Osteoblast (primary cell): ENCODE results near the gene MARS1. TPM values are rescaled to one million over a fixed set of nuclear protein-coding genes. Genes with fewer than 3 reads are reported as not detected.
"Not testable (repeated sequence)": the region's sequence is repeated elsewhere in the genome, so short reads cannot be mapped to it uniquely, and the experiment has no call there.

Experiments used
- DNase-seq: peaks from one replicate; pipeline ENCODE4 v3.0.0; 2011; ENCODE audit warnings: low spot score, mixed read lengths; ENCODE audit not compliant: insufficient read length; ENCODE audit errors: missing footprints
- H2AFZ ChIP-seq: 2 replicates; pipeline ENCODE4 v1.6.0; 2011; ENCODE audit warnings: mild to moderate bottlenecking, low read length
- H3K27ac ChIP-seq: 2 replicates; pipeline ENCODE4 v1.5.1; 2011; ENCODE audit warnings: mild to moderate bottlenecking, low read depth, low read length, moderate library complexity
- H3K27me3 ChIP-seq: 2 replicates; pipeline ENCODE4 v1.6.0; 2012; ENCODE audit warnings: mild to moderate bottlenecking, control low read depth, inconsistent platforms, low read length, moderate library complexity; ENCODE audit not compliant: insufficient read depth
- H3K36me3 ChIP-seq: 2 replicates; pipeline ENCODE4 v1.5.1; 2011; ENCODE audit warnings: mild to moderate bottlenecking, low read length, control low read depth, moderate library complexity; ENCODE audit not compliant: insufficient read depth
- H3K4me1 ChIP-seq: 2 replicates; pipeline ENCODE4 v1.5.1; 2011; ENCODE audit warnings: mild to moderate bottlenecking, low read length, control low read depth, moderate library complexity; ENCODE audit not compliant: insufficient read depth
- H3K4me2 ChIP-seq: 2 replicates; pipeline ENCODE4 v1.6.0; 2011; ENCODE audit warnings: mild to moderate bottlenecking, low read length; ENCODE audit not compliant: insufficient read depth
- H3K4me3 ChIP-seq: fragments of 200-600 bp; sonication (generic); 3 replicates; pipeline ENCODE4 v1.5.1; 2012; ENCODE audit warnings: mild to moderate bottlenecking, low read length, inconsistent platforms; ENCODE audit not compliant: insufficient read depth
- H3K79me2 ChIP-seq: 2 replicates; pipeline ENCODE4 v1.6.0; 2012; ENCODE audit warnings: mild to moderate bottlenecking, low read length, control low read depth, inconsistent platforms; ENCODE audit not compliant: insufficient read depth
- H3K9me3 ChIP-seq: 2 replicates; pipeline ENCODE4 v1.5.1; 2011; ENCODE audit warnings: low read depth, low read length, control low read depth
- H4K20me1 ChIP-seq: 2 replicates; pipeline ENCODE4 v1.6.0; 2012; ENCODE audit warnings: mild to moderate bottlenecking, low read length, control low read depth; ENCODE audit not compliant: insufficient read depth
- total RNA-seq: library from RNA; depleted of rRNA; stranded (reverse); fragments of >200 nt; gene quantifications from 2 replicates; pipeline ENCODE4 v1.2.3, GENCODE V29; 2012
- TF ChIP-seq, protein P1 (sequence below): IDR thresholded peaks from 2 replicates; pipeline ENCODE4 v1.5.1; 2011; ENCODE audit warnings: mild to moderate bottlenecking, low read depth, low read length, moderate library complexity; ENCODE audit errors: extremely low read depth

MARS1 gene
- total RNA-seq, 1 donor = 187 TPM

- peaks cover 9% of the 10 kb centered on the region for H3K4me1 ChIP-seq
- H2AFZ ChIP-seq = no peak overlapping the region
- H3K9me3 ChIP-seq = no peaks in the 10 kb centered on the region
- H3K36me3 ChIP-seq = peaks cover 37% of the 10 kb centered on the region
- H4K20me1 ChIP-seq = peaks cover 12% of the 10 kb centered on the region
- no peak overlapping the region for H3K4me2 ChIP-seq
- TF ChIP-seq, protein P1, sequence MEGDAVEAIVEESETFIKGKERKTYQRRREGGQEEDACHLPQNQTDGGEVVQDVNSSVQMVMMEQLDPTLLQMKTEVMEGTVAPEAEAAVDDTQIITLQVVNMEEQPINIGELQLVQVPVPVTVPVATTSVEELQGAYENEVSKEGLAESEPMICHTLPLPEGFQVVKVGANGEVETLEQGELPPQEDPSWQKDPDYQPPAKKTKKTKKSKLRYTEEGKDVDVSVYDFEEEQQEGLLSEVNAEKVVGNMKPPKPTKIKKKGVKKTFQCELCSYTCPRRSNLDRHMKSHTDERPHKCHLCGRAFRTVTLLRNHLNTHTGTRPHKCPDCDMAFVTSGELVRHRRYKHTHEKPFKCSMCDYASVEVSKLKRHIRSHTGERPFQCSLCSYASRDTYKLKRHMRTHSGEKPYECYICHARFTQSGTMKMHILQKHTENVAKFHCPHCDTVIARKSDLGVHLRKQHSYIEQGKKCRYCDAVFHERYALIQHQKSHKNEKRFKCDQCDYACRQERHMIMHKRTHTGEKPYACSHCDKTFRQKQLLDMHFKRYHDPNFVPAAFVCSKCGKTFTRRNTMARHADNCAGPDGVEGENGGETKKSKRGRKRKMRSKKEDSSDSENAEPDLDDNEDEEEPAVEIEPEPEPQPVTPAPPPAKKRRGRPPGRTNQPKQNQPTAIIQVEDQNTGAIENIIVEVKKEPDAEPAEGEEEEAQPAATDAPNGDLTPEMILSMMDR = peak; percentile 14
- no peak for DNase-seq
- peaks cover 42% of the 10 kb centered on the region for H3K79me2 ChIP-seq
- H3K27me3 ChIP-seq = no peaks in the 10 kb centered on the region
- no peak overlapping the region for H3K4me3 ChIP-seq
- no peak overlapping the region for H3K27ac ChIP-seq
Measured at GRCh38 chr12:57491393-57492280, 3.8 kb downstream of the MARS1 start.

- H3K4me1 ChIP-seq, DNase-seq, H2AFZ ChIP-seq, H3K27me3 ChIP-seq, H4K20me1 ChIP-seq, H3K9me3 ChIP-seq, H3K4me3 ChIP-seq, H3K27ac ChIP-seq, H3K4me2 ChIP-seq: not testable (repeated sequence)
- H3K36me3 ChIP-seq = peaks cover 51% of the 10 kb centered on the region
- peaks cover 18% of the 10 kb centered on the region for H3K79me2 ChIP-seq
Measured at GRCh38 chr12:57495051-57495701, 7.3 kb downstream of the MARS1 start.

GRCh38 chr12:57496822-57497221, 9.0 kb downstream of the MARS1 start:
- Histone ChIP-seq H2AFZ (no peak overlapping the region), H3K4me2 (no peak overlapping the region), H3K27me3 (no peaks in the 10 kb centered on the region), H3K79me2 (peaks cover 6% of the 10 kb centered on the region), H3K4me1 (no peaks in the 10 kb centered on the region), H4K20me1 (peaks cover 5% of the 10 kb centered on the region), H3K4me3 (no peak overlapping the region), H3K36me3 (peaks cover 49% of the 10 kb centered on the region), H3K27ac (no peak overlapping the region), H3K9me3 (no peaks in the 10 kb centered on the region)
- TF ChIP-seq, protein P1 = no peak
- DNase-seq = no peak

- TF ChIP-seq, protein P1 = no peak
- Histone ChIP-seq H3K79me2 (peaks cover 5% of the 10 kb centered on the region), H3K27ac (no peak overlapping the region), H3K9me3 (no peaks in the 10 kb centered on the region), H2AFZ (no peak overlapping the region), H3K36me3 (peaks cover 52% of the 10 kb centered on the region), H3K4me2 (no peak overlapping the region), H4K20me1 (peaks cover 5% of the 10 kb centered on the region), H3K4me3 (no peak overlapping the region), H3K27me3 (no peaks in the 10 kb centered on the region), H3K4me1 (no peaks in the 10 kb centered on the region)
- DNase-seq = no peak
Measured at GRCh38 chr12:57497223-57498131, 9.6 kb downstream of the MARS1 start.
